C4-2B (cell line): ENCODE results near the gene PRSS27.

Experiments used
- ZFX ChIP-seq: fragments of 450-650 bp; IDR thresholded peaks from 2 replicates; pipeline ENCODE4 v1.6.1; 2017
- TF ChIP-seq, protein P1 (sequence below): fragments of 450-650 bp; conservative IDR thresholded peaks from 2 replicates; pipeline ENCODE4 v1.5.1; 2017; ENCODE audit warnings: mild to moderate bottlenecking

DNA sequence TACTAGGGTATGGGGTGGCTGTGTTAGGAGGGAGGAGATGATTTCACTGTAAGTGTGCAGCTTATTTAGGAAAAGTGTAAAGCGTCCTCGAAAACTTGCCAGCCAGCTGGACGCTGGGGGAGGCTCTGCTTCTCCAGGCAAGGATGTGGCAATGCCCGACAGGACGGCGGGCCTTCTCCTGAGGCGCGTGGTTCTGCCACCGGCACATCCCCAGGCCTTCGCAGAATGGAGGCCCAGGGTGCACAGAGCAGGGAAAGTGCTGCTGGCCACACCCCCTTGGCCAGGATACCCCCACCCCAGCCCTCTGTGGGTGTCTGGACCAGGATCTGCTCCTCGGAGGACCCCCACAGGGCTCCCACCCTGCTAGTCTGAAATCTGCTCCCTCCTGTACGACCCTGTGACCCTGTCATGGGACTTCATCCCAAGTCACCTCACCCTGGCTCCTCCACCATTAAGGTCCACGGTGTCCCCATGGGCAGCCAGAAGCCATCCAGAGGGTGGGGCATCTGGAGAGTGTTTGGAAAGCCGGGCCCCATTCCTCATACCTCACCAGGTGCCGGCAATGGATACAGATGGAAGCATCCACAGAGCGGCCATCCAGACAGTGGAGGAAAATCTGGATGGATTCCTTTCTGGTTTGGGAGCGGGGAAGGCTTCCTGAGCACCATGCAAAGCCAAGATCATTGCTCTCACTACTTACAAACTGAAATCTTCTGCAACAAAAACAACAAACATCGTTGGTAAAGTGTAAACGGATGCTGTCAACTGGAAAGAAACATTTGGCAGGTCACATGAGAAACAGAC, 23.2 kb upstream of the PRSS27 start:
- TF ChIP-seq, protein P1, sequence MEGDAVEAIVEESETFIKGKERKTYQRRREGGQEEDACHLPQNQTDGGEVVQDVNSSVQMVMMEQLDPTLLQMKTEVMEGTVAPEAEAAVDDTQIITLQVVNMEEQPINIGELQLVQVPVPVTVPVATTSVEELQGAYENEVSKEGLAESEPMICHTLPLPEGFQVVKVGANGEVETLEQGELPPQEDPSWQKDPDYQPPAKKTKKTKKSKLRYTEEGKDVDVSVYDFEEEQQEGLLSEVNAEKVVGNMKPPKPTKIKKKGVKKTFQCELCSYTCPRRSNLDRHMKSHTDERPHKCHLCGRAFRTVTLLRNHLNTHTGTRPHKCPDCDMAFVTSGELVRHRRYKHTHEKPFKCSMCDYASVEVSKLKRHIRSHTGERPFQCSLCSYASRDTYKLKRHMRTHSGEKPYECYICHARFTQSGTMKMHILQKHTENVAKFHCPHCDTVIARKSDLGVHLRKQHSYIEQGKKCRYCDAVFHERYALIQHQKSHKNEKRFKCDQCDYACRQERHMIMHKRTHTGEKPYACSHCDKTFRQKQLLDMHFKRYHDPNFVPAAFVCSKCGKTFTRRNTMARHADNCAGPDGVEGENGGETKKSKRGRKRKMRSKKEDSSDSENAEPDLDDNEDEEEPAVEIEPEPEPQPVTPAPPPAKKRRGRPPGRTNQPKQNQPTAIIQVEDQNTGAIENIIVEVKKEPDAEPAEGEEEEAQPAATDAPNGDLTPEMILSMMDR, result no peak
- no peak for TF ChIP-seq ZFX
